CD14-positive monocyte (primary cell): Measurements from ENCODE around the gene ZSWIM2. TPM values are rescaled to one million over a fixed set of nuclear protein-coding genes. Genes with fewer than 3 reads are reported as not detected.

Experiments used
- DNase-seq, 3 donors: peaks; one replicate each; pipeline ENCODE4 v3.0.0-alpha.2; 2011 to 2022
- H2AFZ ChIP-seq: 2 replicates; pipeline ENCODE4 v1.6.0; 2012; ENCODE audit warnings: mild to moderate bottlenecking, low read depth, low read length, inconsistent platforms; ENCODE audit not compliant: insufficient read depth, poor library complexity, severe bottlenecking
- H3K27ac ChIP-seq, 2 donors: 1 replicate in 1 of 2; 2 replicates in 1 of 2; pipeline ENCODE4 v1.5.1; 2012 to 2013; ENCODE audit warnings: low read length in 2 of 2, control low read depth in 1 of 2, inconsistent platforms in 1 of 2, low read depth in 1 of 2, mild to moderate bottlenecking in 1 of 2
- H3K27me3 ChIP-seq, 2 donors: one replicate each; pipeline versions ENCODE4 v1.6.0 to v1.6.1; 2011 to 2013; ENCODE audit warnings: low read length in 2 of 2; ENCODE audit not compliant: control insufficient read depth in 2 of 2, insufficient read depth in 2 of 2
- H3K36me3 ChIP-seq, 2 donors: replicated peaks in 1 of 2; 1 replicate in 1 of 2; 2 replicates in 1 of 2; pipeline versions ENCODE4 v1.5.1 to v1.6.1; 2012 to 2013; ENCODE audit warnings: low read length in 2 of 2, control low read depth in 1 of 2, inconsistent platforms in 1 of 2, mild to moderate bottlenecking in 1 of 2; ENCODE audit not compliant: insufficient read depth in 2 of 2, control insufficient read depth in 1 of 2
- H3K4me1 ChIP-seq, 2 donors: 1 replicate in 1 of 2; 2 replicates in 1 of 2; pipeline versions ENCODE4 v1.5.1 to v1.6.1; 2012 to 2013; ENCODE audit warnings: low read length in 2 of 2, control low read depth in 1 of 2, inconsistent platforms in 1 of 2, mild to moderate bottlenecking in 1 of 2, moderate library complexity in 1 of 2; ENCODE audit not compliant: insufficient read depth in 2 of 2, control insufficient read depth in 1 of 2
- H3K4me2 ChIP-seq: replicated peaks from 2 replicates; pipeline ENCODE3; 2012; ENCODE audit warnings: low read length, moderate library complexity, mild to moderate bottlenecking; ENCODE audit not compliant: poor library complexity, severe bottlenecking; ENCODE audit errors: extremely low read depth
- H3K4me3 ChIP-seq, 3 experiments: fragments of 200-600 bp in 1 of 3; sonication (generic) in 1 of 3; replicated peaks in 1 of 3; 1 replicate in 2 of 3; 2 replicates in 1 of 3; pipeline ENCODE4 v1.5.1; 2011 to 2013; ENCODE audit warnings: low read length in 3 of 3, mild to moderate bottlenecking in 3 of 3, control low read depth in 2 of 3, low read depth in 2 of 3, inconsistent platforms in 1 of 3, moderate library complexity in 1 of 3
- H3K79me2 ChIP-seq: 2 replicates; pipeline ENCODE4 v1.6.0; 2012; ENCODE audit warnings: mild to moderate bottlenecking, control low read depth, inconsistent platforms, low read length, moderate library complexity; ENCODE audit not compliant: insufficient read depth
- H3K9ac ChIP-seq: 2 replicates; pipeline ENCODE4 v1.6.0; 2017; ENCODE audit warnings: low read length, mild to moderate bottlenecking; ENCODE audit not compliant: insufficient read depth, poor library complexity, severe bottlenecking
- H3K9me3 ChIP-seq, 2 donors: replicated peaks in 1 of 2; 1 replicate in 1 of 2; 2 replicates in 1 of 2; pipeline versions ENCODE4 v1.5.1 to v1.6.1; 2012 to 2013; ENCODE audit warnings: low read length in 2 of 2, control low read depth in 1 of 2; ENCODE audit not compliant: control insufficient read depth in 1 of 2, insufficient read depth in 1 of 2
- H4K20me1 ChIP-seq: 2 replicates; pipeline ENCODE4 v1.6.0; 2012; ENCODE audit warnings: mild to moderate bottlenecking, low read length, control low read depth, moderate library complexity; ENCODE audit not compliant: insufficient read depth
- H3K27ac Mint-ChIP-seq, 7 donors: one replicate each; pipeline ENCODE4 v1.8.0; 2020; ENCODE audit warnings: mild to moderate bottlenecking in 7 of 7, mixed read lengths in 7 of 7, moderate library complexity in 6 of 7, inconsistent platforms in 2 of 7
- H3K27me3 Mint-ChIP-seq, 3 donors: one replicate each; pipeline ENCODE4 v1.8.0; 2021 to 2022; ENCODE audit warnings: low read depth in 3 of 3, mild to moderate bottlenecking in 3 of 3, mixed read lengths in 3 of 3, moderate library complexity in 3 of 3, inconsistent platforms in 1 of 3
- H3K36me3 Mint-ChIP-seq, 2 donors: one replicate each; pipeline ENCODE4 v1.8.0; 2020; ENCODE audit warnings: mixed read lengths in 2 of 2, inconsistent platforms in 1 of 2, mild to moderate bottlenecking in 1 of 2
- H3K4me1 Mint-ChIP-seq: one replicate; pipeline ENCODE4 v1.8.0; 2020; ENCODE audit warnings: mild to moderate bottlenecking, mixed read lengths
- H3K4me3 Mint-ChIP-seq, 2 donors: one replicate each; pipeline ENCODE4 v1.8.0; 2020; ENCODE audit warnings: mild to moderate bottlenecking in 2 of 2, mixed read lengths in 2 of 2, moderate library complexity in 1 of 2
- H3K9me3 Mint-ChIP-seq, 7 donors: one replicate each; pipeline ENCODE4 v1.8.0; 2020 to 2022; ENCODE audit warnings: mixed read lengths in 7 of 7, mild to moderate bottlenecking in 6 of 7, moderate library complexity in 6 of 7, inconsistent platforms in 2 of 7
- WGBS: methylation state at CpG from one replicate; pipeline ENCODE4 v1.1.5; 2013; ENCODE audit warnings: missing lambda C conversion rate; ENCODE audit not compliant: insufficient coverage; 5-methylcytosine and 5-hydroxymethylcytosine counted together
- intact Hi-C, 2 donors: fragments of 100-400 bp; cut with micrococcal nuclease; formaldehyde crosslinking; loops; one replicate each; pipeline versions ENCODE4 v1.15.0 to v1.15.1; 2023
- polyA plus RNA-seq, 3 donors: library from polyadenylated mRNA; depleted of rRNA in 1 of 3; unstranded in 2 of 3; stranded (reverse) in 1 of 3; fragments of 300-500 nt in 2 of 3; fragments of >200 nt in 1 of 3; fragmentation: Illumina TruSeq in 2 of 3; gene quantifications; 1 replicate in 2 of 3; 2 replicates in 1 of 3; pipeline ENCODE4 v1.2.3, GENCODE V29; 2012 to 2021
- TF ChIP-seq, protein P1 (sequence below): fragments of 200-600 bp; IDR thresholded peaks from one replicate; pipeline ENCODE4 v1.8.0; 2022; ENCODE audit warnings: antibody characterized with exemption, mild to moderate bottlenecking

ZSWIM2 gene
- polyA plus RNA-seq, 3 donors = 0.28 to 0.47 TPM; not detected in 1

GRCh38 chr2:186862869-186863709 is 14.1 kb upstream of the ZSWIM2 start:
- peaks cover 0 to 4% (median 2%) of the 10 kb centered on the region in 7 donors for H3K9me3 Mint-ChIP-seq
- H3K4me3 ChIP-seq = no peak overlapping the region
- intact Hi-C loops = loop anchor here (10.0 kb wide), 1 partner anchor 592 kb away; no protein-coding TSS in a partner anchor
- H3K27ac Mint-ChIP-seq = no peak overlapping the region
- peaks cover 0 to 2% of the 10 kb centered on the region in 2 donors for H3K4me1 ChIP-seq
- H3K79me2 ChIP-seq = no peaks in the 10 kb centered on the region
- no peaks in the 10 kb centered on the region for H3K9me3 ChIP-seq
- no peaks in the 10 kb centered on the region for H3K36me3 Mint-ChIP-seq
- no peaks in the 10 kb centered on the region for H4K20me1 ChIP-seq
- DNase-seq = peak; percentile 6 to 18 (median 17)
- H3K27me3 ChIP-seq = no peaks in the 10 kb centered on the region
- H3K4me2 ChIP-seq = no peak overlapping the region
- no peaks in the 10 kb centered on the region for H3K36me3 ChIP-seq
- H3K4me3 Mint-ChIP-seq = no peak overlapping the region
- peaks cover 0 to 2% (median 2%) of the 10 kb centered on the region in 3 donors for H3K27me3 Mint-ChIP-seq
- H3K9ac ChIP-seq = no peak overlapping the region
- no peak overlapping the region for H2AFZ ChIP-seq
- no peak overlapping the region for H3K27ac ChIP-seq
- peaks cover 9% of the 10 kb centered on the region for H3K4me1 Mint-ChIP-seq
- TF ChIP-seq, protein P1, sequence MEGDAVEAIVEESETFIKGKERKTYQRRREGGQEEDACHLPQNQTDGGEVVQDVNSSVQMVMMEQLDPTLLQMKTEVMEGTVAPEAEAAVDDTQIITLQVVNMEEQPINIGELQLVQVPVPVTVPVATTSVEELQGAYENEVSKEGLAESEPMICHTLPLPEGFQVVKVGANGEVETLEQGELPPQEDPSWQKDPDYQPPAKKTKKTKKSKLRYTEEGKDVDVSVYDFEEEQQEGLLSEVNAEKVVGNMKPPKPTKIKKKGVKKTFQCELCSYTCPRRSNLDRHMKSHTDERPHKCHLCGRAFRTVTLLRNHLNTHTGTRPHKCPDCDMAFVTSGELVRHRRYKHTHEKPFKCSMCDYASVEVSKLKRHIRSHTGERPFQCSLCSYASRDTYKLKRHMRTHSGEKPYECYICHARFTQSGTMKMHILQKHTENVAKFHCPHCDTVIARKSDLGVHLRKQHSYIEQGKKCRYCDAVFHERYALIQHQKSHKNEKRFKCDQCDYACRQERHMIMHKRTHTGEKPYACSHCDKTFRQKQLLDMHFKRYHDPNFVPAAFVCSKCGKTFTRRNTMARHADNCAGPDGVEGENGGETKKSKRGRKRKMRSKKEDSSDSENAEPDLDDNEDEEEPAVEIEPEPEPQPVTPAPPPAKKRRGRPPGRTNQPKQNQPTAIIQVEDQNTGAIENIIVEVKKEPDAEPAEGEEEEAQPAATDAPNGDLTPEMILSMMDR = peak; percentile 69
- WGBS = no CpG with 5 or more reads among the region's 2 CpGs

GRCh38 chr2:186855216-186855615 is 6.2 kb upstream of the ZSWIM2 start:
- Histone ChIP-seq H3K4me1 (no peaks in the 10 kb centered on the region), H3K27me3 (no peaks in the 10 kb centered on the region), H3K27ac (no peak overlapping the region), H3K4me3 (no peak overlapping the region), H2AFZ (no peak overlapping the region), H3K79me2 (no peaks in the 10 kb centered on the region), H3K4me2 (no peak overlapping the region), H4K20me1 (no peaks in the 10 kb centered on the region), H3K9ac (no peak overlapping the region), H3K36me3 (no peaks in the 10 kb centered on the region), H3K9me3 (no peaks in the 10 kb centered on the region)
- H3K36me3 Mint-ChIP-seq = no peaks in the 10 kb centered on the region
- DNase-seq = no peak
- peaks cover 0 to 2% (median 0%) of the 10 kb centered on the region in 7 donors for H3K9me3 Mint-ChIP-seq
- intact Hi-C loops = loop anchor here in 1 of 2 donors (10.0 kb wide), 1 partner anchor 730 kb away; no protein-coding TSS in a partner anchor
- no peak overlapping the region for H3K27ac Mint-ChIP-seq
- H3K27me3 Mint-ChIP-seq = peaks cover 0 to 2% (median 2%) of the 10 kb centered on the region in 3 donors
- H3K4me3 Mint-ChIP-seq = no peak overlapping the region
- TF ChIP-seq, protein P1 = no peak
- peaks cover 3% of the 10 kb centered on the region for H3K4me1 Mint-ChIP-seq
- no CpG with 5 or more reads among the region's 5 CpGs for WGBS
